ENCODE data around the gene PDE2A. TPM values are rescaled to one million over a fixed set of nuclear protein-coding genes. Genes with fewer than 3 reads are reported as not detected.
A peak's percentile ranks its signal among the peaks of the same experiment; 100 is the strongest.
"Not testable (repeated sequence)": the region's sequence is repeated elsewhere in the genome, so short reads cannot be mapped to it uniquely, and the experiment has no call there.

Gene PDE2A
- total RNA-seq, 1 experiment from 2014 or later, result 0.26 TPM

DNA sequence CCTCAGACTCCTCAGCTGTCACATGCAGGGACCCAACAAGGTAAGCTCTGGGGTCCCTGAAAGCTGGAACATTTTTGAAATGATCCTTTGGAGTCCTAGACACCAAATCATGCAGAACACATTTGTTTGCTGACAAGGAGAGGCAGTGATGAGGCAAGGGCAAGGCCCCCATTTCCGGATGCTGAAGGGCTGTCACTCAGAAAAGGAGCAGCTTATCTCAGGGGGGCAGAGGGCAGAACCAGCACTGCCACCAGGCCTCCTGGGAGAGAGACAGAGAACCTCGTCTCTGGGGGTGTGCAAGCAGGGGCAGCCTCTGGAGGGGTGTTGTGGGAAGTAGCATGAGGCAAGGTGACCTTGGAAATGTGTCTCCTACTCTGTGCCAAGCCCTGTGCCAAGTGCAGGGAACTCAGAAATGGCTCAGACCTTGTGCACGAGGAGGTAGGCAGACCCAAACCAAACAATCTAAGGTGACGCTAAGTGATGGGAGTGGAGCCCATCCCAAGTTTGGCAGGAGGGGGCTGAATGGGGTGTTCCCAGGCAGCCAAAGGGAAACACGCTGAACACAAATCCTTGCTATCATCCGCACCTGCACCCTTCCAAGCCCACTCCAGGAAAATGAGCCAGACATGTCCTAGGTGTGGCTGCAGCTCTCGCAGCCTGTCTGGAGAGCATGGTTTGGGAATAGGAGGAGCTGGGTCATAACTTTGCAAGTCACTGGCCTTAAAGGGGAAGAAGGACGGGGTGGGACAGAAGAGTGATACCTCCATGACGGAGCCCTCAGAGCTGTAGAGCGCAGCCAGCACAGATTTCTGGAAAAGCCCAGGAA, 94.2 kb downstream of the PDE2A start:
- in situ Hi-C loops (cut with HindIII; ENCODE audit: low pct_unique_long_range_greater_than_20kb, low sequenced_read_pairs), result no loop called here
- DNase-seq (ENCODE audit: low read depth, low spot score), result no peak

GRCh38 chr11:72578991-72579815, 95.0 kb downstream of the PDE2A start:
- in situ Hi-C loops (cut with HindIII; ENCODE audit: low pct_unique_long_range_greater_than_20kb, low sequenced_read_pairs), result no loop called here
- DNase-seq (ENCODE audit: low read depth, low spot score), result no peak

DNA sequence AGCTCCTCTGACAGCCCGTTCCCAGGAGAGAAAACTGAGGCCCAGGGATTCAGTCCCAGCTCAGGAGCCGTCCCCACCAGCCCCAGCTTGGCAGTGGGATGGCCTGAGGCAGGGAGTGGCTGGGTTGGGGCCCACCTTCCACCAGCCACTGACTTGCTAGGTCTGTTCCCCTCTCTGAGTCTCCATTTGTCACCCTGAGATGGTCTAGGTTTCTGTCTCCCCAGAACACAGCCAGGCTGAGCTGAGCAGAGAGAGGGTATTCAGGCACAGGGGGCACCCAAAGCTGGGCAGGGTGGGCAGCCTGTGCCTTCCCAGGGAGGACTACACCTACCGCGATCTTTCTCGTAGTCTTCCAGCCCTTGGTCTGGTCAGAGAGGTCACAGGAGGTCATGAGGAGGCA, 95.7 kb downstream of the PDE2A start:
- DNase-seq (ENCODE audit: low read depth, low spot score), result no peak
- in situ Hi-C loops (cut with HindIII; ENCODE audit: low pct_unique_long_range_greater_than_20kb, low sequenced_read_pairs), result no loop called here

DNA sequence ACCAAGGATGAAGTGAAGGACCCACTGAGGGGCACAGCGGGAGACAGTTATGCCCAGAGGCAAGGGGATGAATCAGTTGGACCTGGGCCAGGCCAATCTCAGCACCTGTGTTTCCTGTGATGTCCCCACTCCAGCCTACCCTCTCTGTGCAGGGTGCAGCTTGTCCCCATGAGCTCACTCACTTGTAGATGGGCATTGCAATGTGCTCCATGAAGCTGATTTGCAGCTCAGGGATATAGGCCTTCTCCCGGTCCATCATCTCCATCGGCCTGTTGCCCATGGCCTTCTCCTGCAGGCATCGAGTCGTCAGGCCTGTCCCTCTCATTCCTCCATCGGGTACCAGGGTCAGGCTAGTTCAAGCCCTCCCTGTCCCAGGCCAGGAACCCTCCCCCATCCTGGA, 96.2 kb downstream of the PDE2A start:
- DNase-seq (ENCODE audit: low read depth, low spot score), result no peak
- in situ Hi-C loops (cut with HindIII; ENCODE audit: low pct_unique_long_range_greater_than_20kb, low sequenced_read_pairs), result no loop called here

DNA sequence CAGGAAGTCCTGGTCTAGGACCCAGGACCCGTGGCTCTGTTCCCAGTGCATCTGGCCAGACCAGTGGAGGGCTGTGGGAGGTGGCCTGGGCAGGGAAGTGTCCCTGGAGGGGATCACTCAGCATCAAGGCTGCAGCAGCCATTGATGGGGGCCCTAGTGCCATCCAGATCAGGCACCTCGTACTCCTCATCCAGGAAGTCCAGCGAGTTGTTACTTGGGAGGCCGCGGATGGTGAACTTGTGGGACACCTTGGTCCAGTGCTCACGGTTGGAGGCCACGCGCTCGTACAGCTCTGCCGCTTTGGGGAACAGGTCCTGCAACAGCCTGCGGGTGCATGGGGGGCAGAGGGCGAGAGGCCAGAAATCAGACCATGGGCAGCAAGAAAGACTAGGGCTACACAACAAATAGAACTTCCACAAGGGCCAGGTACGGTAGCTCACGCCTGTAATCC, 96.9 kb downstream of the PDE2A start:
- no peak for DNase-seq (ENCODE audit: low read depth, low spot score)
- in situ Hi-C loops (cut with HindIII; ENCODE audit: low pct_unique_long_range_greater_than_20kb, low sequenced_read_pairs), result no loop called here

GRCh38 chr11:72576661-72577060, 97.6 kb downstream of the PDE2A start:
- in situ Hi-C loops (cut with HindIII; ENCODE audit: low pct_unique_long_range_greater_than_20kb, low sequenced_read_pairs), result no loop called here
- no peak for DNase-seq (ENCODE audit: low read depth, low spot score)

DNA sequence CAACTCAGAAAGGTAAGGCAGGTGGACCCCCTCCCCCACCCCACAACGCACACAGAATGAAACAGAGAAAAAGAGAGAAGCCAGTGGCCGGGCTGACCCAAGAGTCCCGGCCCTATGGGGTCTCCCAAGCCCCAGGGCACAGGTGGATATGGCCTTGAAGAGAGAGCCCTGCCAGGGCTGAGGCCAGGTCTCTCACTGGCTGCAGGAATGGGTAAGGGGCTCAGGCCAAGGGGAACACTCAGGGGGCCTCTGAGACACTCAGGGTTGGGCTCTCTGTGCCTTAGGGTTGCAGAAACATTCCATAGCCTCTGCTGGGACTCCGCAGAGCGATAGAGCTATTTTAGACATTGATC, 98.0 kb downstream of the PDE2A start:
- no peak for DNase-seq (ENCODE audit: low read depth, low spot score)
- in situ Hi-C loops (cut with HindIII; ENCODE audit: low pct_unique_long_range_greater_than_20kb, low sequenced_read_pairs), result no loop called here

- in situ Hi-C loops (cut with HindIII; ENCODE audit: low pct_unique_long_range_greater_than_20kb, low sequenced_read_pairs), result no loop called here
- DNase-seq (ENCODE audit: low read depth, low spot score), result no peak
Measured at GRCh38 chr11:72575533-72576242, 98.5 kb downstream of the PDE2A start.

DNA sequence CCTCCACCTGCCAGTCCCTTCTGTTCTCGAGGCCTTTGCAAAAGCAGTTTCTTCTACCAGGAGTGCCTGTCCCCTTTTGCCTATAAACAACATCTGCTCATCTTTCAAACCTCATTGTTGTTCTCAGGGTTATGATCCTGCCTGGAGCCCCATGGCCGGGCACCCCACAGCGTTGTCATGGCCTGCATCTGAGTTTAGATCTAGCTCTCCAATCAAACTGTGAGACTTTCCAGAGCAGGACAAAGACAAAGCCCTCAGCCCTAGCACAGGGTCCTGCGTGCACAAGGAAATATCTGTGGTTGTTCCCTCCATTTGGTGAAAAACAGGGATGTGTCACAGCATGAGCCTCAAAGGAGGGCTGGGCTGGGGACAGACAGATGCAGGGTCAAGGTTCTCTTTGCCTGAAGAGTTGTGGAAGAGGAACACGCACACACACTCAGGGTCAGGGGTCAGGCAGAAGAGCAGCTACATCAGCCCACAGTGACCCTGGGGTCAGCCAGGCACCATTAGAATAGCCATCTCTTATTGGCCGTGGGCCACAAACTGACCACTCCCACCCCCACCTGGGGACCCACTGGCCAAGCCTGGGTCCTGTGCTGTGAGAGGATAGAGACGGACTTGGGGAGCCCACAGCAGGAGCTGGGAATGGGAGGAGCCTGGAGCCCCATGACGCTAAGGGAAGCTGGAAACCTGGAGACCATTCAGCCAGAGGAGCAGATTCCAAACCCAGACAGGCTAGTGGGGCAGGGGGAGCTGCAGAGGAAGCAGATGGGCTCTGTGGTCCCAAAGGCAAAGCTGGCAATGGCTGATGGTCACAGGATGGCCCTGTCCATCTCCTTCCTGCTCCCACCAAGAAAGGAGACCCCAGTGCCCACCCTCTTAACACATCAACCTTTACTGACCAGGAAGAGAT, 99.4 kb downstream of the PDE2A start:
- DNase-seq (ENCODE audit: low read depth, low spot score), result no peak
- in situ Hi-C loops (cut with HindIII; ENCODE audit: low pct_unique_long_range_greater_than_20kb, low sequenced_read_pairs), result no loop called here

DNA sequence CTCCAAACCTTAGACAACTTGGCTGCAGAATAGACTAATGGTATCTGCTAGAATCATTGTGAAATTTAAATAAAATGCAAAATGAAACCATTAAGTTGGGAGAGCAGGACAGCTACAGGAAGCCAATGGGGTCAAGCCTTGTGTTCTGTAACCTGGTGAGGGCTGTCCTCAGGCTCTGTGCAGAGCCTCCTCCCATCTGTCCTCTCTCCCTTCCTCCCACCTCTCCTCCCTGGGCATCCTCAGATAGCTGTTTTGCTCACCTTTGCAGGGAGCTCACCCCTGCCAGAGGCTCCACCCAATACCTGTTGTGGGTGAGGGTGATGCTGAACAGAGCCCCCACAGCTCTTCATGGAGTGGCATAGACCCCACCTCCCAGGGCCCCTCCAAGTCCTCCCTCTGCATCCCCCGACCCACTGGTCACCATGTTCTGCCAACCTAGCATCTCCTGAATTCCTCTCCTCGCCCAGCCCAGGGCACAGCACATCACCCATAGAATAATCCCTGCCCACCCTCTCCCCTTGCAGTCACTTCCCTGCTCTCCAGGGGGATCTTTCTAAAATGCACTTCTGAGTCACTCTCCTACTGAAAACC, 100.3 kb downstream of the PDE2A start:
- no peak for DNase-seq (ENCODE audit: low read depth, low spot score)
- in situ Hi-C loops (cut with HindIII; ENCODE audit: low pct_unique_long_range_greater_than_20kb, low sequenced_read_pairs), result no loop called here

DNA sequence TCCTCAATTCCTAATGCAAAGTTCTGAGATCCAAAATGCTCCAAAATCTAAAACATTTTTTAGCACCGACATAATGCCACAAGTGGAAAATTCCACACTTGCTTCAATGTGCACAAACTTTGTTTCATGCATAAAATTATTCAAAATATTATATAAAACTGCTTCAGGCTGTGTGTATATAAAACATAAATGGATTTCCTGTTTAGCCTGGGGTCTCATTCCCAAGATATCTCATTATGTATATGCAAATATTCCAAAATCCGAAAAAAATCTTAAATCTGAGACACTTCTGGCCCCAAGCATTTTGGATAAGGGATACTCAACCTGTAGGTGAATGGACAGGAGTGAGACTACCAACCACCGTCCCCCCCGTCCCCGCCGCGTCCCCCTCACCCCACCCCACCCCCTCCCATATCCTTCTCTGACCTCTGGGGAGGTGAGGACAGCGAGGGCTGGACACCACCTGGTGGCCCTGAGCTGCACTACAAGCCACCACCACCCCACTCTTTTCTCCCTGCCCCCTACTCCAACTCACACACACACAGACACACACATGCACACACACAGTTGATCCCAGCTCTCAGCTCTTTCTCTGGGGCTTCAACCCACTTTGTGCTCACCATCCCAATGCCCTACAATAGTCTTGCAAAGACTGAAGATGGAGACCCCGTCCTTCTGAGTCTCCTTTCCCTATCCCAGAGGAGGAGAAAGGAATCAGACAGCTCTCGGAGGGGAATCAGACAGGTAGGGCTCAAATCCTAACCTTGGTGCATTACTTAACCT, 101.0 kb downstream of the PDE2A start:
- DNase-seq (ENCODE audit: low read depth, low spot score), result peak; percentile 74
- in situ Hi-C loops (cut with HindIII; ENCODE audit: low pct_unique_long_range_greater_than_20kb, low sequenced_read_pairs), result no loop called here

DNA sequence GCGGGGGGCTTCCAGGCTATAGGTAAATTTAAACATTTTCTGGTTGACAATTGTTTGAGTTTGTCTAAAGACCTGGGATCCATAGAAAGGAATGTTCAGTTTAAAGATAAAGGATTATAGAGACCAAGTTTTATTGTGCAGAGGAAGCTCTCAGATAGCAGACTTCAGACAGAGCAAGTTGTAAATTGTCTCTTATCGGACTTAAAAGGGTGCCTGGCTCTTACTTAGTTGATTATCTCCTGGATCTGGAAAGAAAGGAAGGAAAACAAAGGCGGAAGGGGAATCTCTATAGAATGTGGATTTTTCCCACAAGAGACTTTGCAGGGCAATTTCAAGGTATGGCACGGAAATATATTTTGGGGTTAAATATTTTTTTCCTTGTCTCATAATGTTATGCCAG, 101.7 kb downstream of the PDE2A start:
- DNase-seq (ENCODE audit: low read depth, low spot score); in situ Hi-C loops (cut with HindIII; ENCODE audit: low pct_unique_long_range_greater_than_20kb, low sequenced_read_pairs): not testable (repeated sequence)

DNA sequence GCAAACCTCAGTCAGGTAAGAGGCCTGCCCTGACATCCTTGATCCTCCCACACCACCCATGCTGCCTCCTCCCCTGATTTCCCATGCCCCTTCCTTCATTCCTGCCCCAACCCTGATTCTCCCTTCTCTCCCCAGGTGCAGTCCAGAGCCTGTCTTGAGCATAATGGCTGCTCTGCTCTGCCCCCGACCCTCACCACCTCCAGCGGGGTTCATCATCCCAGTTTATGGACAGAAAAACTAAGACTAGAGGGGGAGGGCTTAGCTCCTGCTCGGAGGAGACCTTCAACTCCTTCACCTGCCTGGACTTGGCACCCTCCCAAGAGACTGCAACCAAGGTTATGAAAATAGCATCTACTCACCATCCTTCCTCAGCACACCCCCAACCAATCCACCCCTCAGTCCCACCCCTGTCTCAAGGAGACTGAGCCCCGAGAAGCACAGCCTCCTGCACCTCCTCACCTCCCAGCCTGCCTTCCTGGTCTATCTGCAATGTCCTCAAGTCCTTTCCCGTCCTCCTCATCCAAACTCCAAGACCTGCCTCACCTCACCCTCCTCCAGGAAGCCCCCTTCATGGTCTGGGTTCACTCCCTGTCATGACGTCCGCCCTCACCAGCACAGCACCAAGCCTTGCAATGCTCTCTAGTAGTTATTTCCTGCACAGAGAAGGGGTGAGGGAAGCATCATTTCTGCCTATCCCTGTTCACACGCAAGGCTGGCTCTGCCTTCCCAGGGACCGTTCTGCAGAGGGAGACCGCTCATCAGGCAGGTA, 103.1 kb downstream of the PDE2A start:
- DNase-seq (ENCODE audit: low read depth, low spot score), result no peak
- in situ Hi-C loops (cut with HindIII; ENCODE audit: low pct_unique_long_range_greater_than_20kb, low sequenced_read_pairs), result no loop called here

- in situ Hi-C loops (cut with HindIII; ENCODE audit: low pct_unique_long_range_greater_than_20kb, low sequenced_read_pairs), result no loop called here
- peak; percentile 76 for DNase-seq (ENCODE audit: low read depth, low spot score)
Measured at GRCh38 chr11:72569966-72570892, 104.0 kb downstream of the PDE2A start.

DNA sequence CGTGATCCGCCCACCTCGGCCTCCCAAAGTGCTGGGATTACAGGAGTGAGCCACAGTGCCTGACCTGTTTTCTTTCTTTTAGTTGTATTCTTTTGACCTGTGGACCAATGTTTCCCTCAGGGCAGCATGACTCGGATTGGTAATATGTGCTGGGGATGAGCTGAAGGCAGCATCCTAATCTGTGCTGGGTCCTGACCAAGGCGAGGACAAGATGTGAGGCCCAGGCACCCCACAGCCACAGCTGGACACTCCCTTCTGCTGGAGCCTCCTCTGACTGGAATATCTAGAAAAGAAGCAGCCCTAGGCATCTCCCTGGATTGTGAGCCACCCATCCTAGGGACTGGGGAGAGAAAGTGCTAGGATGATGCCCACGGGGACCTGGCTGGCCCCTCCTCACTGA, 105.4 kb downstream of the PDE2A start:
- in situ Hi-C loops (cut with HindIII; ENCODE audit: low pct_unique_long_range_greater_than_20kb, low sequenced_read_pairs), result no loop called here

More for the DNA sequence above, 105.4 kb downstream of the PDE2A start:
- no peak for DNase-seq (ENCODE audit: low read depth, low spot score)
